Measurements from ENCODE around the gene PRKG1. TPM values are rescaled to one million over a fixed set of nuclear protein-coding genes. Genes with fewer than 3 reads are reported as not detected.

The PRKG1 gene
- total and polyA plus RNA-seq, 2 of the 4 experiments (the other 2 are of a cell fraction), result 3.5 to 18.3 TPM

GRCh38 chr10:51201947-51202346, 127.7 kb downstream of the PRKG1 start:
- CTCF ChIA-PET, result no interaction called here
- Histone ChIP-seq H3K56ac (ENCODE audit: extremely low read depth, insufficient read depth, low read length) (no peak overlapping the region), H3K14ac (replicated peaks; ENCODE audit: low read depth, low read length) (no peak overlapping the region), H2AK9ac (replicated peaks; ENCODE audit: low read depth, low read length, poor library complexity) (no peak overlapping the region), H2AFZ (replicated peaks; ENCODE audit: low read length, poor library complexity) (no peak overlapping the region), H2BK120ac (ENCODE audit: low read depth, low read length) (no peak overlapping the region), H3K27ac (ENCODE audit: insufficient read depth, low read length) (no peak overlapping the region), H2BK20ac (ENCODE audit: low read depth, low read length) (no peak overlapping the region), H3K79me1 (ENCODE audit: low read depth in 1 of 2, low read length in 2 of 2) (peaks cover 6 to 17% of the 10 kb centered on the region in 2 experiments; a peak in 3 of 4 replicates), H3K9me1 (ENCODE audit: insufficient read depth, low read length) (0 out of 2 replicates have a peak, but pooled peaks cover 3% of the 10 kb centered on the region), H4K91ac (ENCODE audit: insufficient read depth, low read depth, low read length) (no peak overlapping the region), H3K27me3 (ENCODE audit: control insufficient read depth, insufficient read depth, low read length) (no peaks in the 10 kb centered on the region), H3K36me3 (ENCODE audit: control insufficient read depth, insufficient read depth, low read length) (no peaks in the 10 kb centered on the region), H4K20me1 (ENCODE audit: insufficient read depth, low read length) (no peaks in the 10 kb centered on the region), H2BK15ac (ENCODE audit: low read depth, low read length) (no peak overlapping the region), H3K18ac (ENCODE audit: low read depth, low read length) (no peak overlapping the region), H3K4ac (ENCODE audit: low read depth, low read length) (no peak overlapping the region), H4K8ac (ENCODE audit: low read depth in 2 of 2, low read length in 2 of 2) (no peak overlapping the region), H2AK5ac (ENCODE audit: low read depth, low read length) (no peak overlapping the region), H4K5ac (ENCODE audit: low read depth, low read length) (no peak overlapping the region), H3K4me2 (ENCODE audit: low read depth, low read length) (no peak overlapping the region), H2BK5ac (ENCODE audit: low read depth, low read length, poor library complexity, severe bottlenecking) (no peak overlapping the region), H3K23ac (ENCODE audit: low read depth, low read length) (no peak overlapping the region), H3K9ac (ENCODE audit: low read depth, low read length) (no peak overlapping the region), H3K4me3 (ENCODE audit: insufficient read depth, low read depth, low read length) (no peak overlapping the region), H3K4me1 (ENCODE audit: control insufficient read depth, insufficient read depth, low read length) (no peaks in the 10 kb centered on the region), H3K9me3 (ENCODE audit: control insufficient read depth, insufficient read depth, low read length) (no peaks in the 10 kb centered on the region)
- dilution Hi-C loops (cut with HindIII; ENCODE audit: low sequenced_read_pairs, unreplicated experiment), result no loop called here
- DNase-seq (no peak), ATAC-seq (ENCODE audit: low read depth) (no peak)
- BruUV-seq (replicated peaks), result no TSS peak
- WGBS, 2 experiments (ENCODE audit: extremely low coverage in 2 of 2, insufficient read length in 1 of 2), result no CpG with 5 or more reads among the region's 1 CpG
- in situ Hi-C loops (cut with MboI; ENCODE audit: low sequenced_read_pairs), result no loop called here
- POLR2A ChIA-PET (ENCODE audit: unreplicated experiment), result no interaction called here
- TF ChIP-seq MXI1 (IDR thresholded peaks at IDR 0.05; ENCODE audit: borderline replicate concordance, low read depth, low read length) (no peak), CEBPB (IDR thresholded peaks at IDR 0.05; ENCODE audit: low read depth, low read length) (no peak), FOS (IDR thresholded peaks at IDR 0.05; ENCODE audit: low read depth, low read length) (no peak), RAD21 (IDR thresholded peaks at IDR 0.05; ENCODE audit: low read length) (no peak), RFX5 (IDR thresholded peaks at IDR 0.05; ENCODE audit: low read depth, low read length) (no peak), MAFK (IDR thresholded peaks at IDR 0.05; ENCODE audit: low read depth, low read length) (no peak), POLR2A (IDR thresholded peaks at IDR 0.05; ENCODE audit: low read depth, low read length) (no peak), SMC3 (IDR thresholded peaks at IDR 0.05; ENCODE audit: low read depth, low read length) (no peak), NFE2L2 (IDR thresholded peaks at IDR 0.05; ENCODE audit: low read depth, low read length) (no peak), RCOR1 (IDR thresholded peaks at IDR 0.05; ENCODE audit: insufficient replicate concordance, low read length) (no peak)
- TF ChIP-seq, protein P1, sequence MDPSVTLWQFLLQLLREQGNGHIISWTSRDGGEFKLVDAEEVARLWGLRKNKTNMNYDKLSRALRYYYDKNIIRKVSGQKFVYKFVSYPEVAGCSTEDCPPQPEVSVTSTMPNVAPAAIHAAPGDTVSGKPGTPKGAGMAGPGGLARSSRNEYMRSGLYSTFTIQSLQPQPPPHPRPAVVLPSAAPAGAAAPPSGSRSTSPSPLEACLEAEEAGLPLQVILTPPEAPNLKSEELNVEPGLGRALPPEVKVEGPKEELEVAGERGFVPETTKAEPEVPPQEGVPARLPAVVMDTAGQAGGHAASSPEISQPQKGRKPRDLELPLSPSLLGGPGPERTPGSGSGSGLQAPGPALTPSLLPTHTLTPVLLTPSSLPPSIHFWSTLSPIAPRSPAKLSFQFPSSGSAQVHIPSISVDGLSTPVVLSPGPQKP (IDR thresholded peaks at IDR 0.05; ENCODE audit: borderline replicate concordance, low read depth, low read length), result no peak
- TF ChIP-seq, protein P2, sequence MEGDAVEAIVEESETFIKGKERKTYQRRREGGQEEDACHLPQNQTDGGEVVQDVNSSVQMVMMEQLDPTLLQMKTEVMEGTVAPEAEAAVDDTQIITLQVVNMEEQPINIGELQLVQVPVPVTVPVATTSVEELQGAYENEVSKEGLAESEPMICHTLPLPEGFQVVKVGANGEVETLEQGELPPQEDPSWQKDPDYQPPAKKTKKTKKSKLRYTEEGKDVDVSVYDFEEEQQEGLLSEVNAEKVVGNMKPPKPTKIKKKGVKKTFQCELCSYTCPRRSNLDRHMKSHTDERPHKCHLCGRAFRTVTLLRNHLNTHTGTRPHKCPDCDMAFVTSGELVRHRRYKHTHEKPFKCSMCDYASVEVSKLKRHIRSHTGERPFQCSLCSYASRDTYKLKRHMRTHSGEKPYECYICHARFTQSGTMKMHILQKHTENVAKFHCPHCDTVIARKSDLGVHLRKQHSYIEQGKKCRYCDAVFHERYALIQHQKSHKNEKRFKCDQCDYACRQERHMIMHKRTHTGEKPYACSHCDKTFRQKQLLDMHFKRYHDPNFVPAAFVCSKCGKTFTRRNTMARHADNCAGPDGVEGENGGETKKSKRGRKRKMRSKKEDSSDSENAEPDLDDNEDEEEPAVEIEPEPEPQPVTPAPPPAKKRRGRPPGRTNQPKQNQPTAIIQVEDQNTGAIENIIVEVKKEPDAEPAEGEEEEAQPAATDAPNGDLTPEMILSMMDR (conservative IDR thresholded peaks at IDR 0.05; ENCODE audit: low read depth, low read length), result no peak
- TF ChIP-seq, protein P3, sequence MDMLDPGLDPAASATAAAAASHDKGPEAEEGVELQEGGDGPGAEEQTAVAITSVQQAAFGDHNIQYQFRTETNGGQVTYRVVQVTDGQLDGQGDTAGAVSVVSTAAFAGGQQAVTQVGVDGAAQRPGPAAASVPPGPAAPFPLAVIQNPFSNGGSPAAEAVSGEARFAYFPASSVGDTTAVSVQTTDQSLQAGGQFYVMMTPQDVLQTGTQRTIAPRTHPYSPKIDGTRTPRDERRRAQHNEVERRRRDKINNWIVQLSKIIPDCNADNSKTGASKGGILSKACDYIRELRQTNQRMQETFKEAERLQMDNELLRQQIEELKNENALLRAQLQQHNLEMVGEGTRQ (IDR thresholded peaks at IDR 0.05; ENCODE audit: low read depth, low read length), result no peak
- intact Hi-C loops (cut with micrococcal nuclease), result no loop called here
